ENCODE measurements around the gene P4HB.

GRCh38 chr17:81902653-81903414, 42.5 kb upstream of the P4HB start:
- TF ChIP-seq POLR2A (IDR thresholded peaks at IDR 0.05) (no peak), CTCF (IDR thresholded peaks at IDR 0.05) (no peak)
